Measurements from ENCODE around the gene NLGN4Y.

NLGN4Y gene

GRCh38 chrY:14524272-14525231, at the start of gene NLGN4Y:
Gene NLGN4Y (plus strand): TSS chrY:14524529. CDS start chrY:14622120, 97,591 bp downstream.
- DNase-seq (ENCODE audit: low spot score) = no peak

DNA sequence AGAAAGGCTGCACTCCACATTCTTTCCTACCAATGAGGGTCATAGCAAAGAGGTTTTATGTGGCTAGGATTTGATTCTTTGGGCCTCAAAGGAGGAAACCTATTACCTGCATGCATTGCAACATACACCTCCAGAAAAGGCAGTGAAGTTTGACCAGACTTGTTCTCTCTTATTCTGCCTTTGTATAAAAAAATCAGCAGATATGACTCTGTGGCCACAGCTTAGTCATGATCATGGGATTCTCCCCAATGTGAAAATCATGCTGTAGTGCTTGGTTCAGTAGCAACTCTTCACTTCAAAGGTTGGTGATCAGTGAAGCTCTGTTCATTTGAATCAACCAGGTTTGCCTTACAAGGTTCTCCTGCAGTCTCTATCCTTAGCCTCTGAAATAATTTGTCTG, 38.4 kb upstream of the NLGN4Y start:
- DNase-seq (ENCODE audit: low spot score) = no peak

GRCh38 chrY:14490226-14490625, 34.1 kb upstream of the NLGN4Y start:
- no peak for DNase-seq (ENCODE audit: low spot score)

- DNase-seq (ENCODE audit: low spot score) = no peak
Observed at GRCh38 chrY:14498071-14498470, 26.3 kb upstream of the NLGN4Y start.

DNA sequence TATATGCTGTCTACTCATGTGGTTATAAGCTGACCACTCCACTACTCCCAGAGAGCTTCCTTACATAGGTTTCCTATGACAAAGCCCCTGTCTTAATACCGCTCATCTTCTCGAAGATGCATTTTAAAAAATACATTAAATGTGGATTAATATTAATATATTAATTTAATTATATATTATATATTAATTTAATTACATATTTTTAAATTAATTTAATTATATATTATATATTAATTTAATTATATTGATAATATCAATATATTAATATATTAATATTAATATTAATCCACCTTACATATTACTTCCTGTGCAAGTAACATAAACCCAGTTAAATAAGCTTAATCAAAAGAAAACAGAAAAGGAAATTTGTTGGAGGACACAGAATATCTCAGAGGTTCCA, 19.7 kb upstream of the NLGN4Y start:
- no peak for DNase-seq (ENCODE audit: low spot score)

GRCh38 chrY:14522379-14522950, 1.9 kb upstream of the NLGN4Y start:
- no peak for DNase-seq (ENCODE audit: low spot score)

DNA sequence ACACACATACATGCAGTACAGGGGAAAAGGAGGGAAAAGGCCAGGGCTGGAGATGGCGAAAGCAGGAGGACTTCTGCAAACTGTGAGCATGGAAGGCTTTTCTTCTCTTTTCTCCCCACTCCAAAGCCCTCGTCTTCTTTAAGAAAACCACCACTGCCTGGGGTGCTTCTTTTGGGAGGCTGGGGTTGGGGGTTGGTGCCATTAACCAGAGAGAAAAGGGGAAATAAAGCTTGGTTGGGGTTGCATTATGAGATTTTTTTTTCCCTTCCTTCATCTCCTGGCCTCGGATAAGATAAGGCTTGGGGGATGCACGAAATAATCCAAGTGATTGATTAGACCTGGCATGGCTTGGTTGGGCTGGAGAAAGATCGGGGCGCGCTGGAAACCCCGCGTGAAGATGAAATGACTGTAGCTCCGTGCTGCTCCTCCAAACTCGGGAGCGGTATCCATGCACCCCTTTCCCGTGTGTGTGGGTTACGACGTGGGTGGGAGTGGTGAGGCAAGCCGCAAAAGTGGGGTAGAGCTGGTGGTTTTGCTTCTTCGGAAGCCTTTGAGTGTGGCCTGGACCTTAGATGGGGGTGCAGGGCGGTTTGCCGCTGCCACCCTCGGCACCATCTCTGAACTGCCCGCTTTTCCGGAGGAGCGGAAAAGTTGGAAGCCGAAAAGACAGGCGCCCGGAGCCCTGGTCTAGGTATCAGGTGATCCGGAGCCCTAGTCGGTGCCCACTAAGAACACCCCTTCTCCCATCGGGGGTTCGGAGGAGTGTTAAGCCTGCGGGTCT, 648 bp upstream of the NLGN4Y start:
- DNase-seq (ENCODE audit: low spot score) = no peak

DNA sequence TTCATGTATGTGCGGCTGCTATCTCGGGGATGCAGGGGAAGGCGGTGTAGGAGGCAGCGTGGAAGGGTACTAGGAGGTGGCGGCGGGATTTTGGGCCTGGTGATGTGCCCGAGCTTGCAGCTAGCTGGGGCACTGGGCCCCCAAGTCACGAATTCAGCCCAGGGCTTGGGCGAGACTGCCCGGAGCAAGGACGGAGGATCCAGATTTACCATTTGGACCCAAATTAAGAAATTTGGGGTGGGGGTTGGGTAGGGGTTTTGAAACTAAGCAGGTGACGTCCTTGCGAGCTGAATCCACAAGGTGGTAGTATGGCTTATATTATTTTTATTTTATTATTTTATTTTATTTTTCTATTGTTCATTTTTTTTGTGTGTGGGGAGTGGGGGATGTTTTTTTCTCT, 986 bp downstream of the NLGN4Y start:
- DNase-seq (ENCODE audit: low spot score) = no peak

GRCh38 chrY:14528361-14528760, 4.0 kb downstream of the NLGN4Y start:
- no peak for DNase-seq (ENCODE audit: low spot score)

GRCh38 chrY:14536703-14537102, 12.4 kb downstream of the NLGN4Y start:
- no peak for DNase-seq (ENCODE audit: low spot score)

DNA sequence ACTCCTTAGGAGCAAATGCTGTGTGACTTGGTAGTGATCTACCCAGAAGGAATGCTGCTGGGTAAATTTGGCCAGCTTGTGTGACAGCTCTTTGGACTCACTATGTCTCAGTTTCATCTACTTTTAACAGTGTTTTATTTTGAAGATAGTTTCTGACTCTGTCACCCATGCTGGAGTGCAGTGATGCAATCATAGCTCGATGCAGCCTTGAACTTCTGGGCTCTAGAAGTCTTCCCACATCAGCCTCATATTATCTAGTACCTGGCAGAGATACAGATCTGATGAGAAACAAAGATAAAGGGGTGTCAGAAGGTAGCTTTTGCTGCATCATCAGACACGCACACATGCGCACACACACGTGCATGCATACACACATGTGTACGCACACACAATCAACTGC, 19.2 kb downstream of the NLGN4Y start:
- no peak for DNase-seq (ENCODE audit: low spot score)

DNA sequence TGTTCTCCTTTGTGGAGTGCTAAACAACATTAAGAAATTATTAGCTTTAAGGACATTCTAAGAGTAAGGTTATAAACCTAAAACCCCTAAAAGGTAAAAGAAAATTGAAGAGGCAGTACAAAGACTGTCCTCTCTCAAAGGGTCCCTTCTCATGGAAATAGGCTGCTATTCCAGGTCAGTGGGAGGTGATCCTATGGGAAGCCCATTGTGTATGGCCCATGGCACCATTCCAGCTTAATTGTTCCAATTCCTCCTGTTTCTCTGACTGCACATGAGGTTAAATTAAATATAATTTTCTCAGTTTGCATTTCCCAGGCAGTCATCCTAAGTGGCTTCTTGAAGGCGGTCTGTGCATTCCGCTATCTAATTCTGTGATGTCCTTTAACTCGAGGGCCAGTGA, 57.0 kb downstream of the NLGN4Y start:
- no peak for DNase-seq (ENCODE audit: low spot score)

DNA sequence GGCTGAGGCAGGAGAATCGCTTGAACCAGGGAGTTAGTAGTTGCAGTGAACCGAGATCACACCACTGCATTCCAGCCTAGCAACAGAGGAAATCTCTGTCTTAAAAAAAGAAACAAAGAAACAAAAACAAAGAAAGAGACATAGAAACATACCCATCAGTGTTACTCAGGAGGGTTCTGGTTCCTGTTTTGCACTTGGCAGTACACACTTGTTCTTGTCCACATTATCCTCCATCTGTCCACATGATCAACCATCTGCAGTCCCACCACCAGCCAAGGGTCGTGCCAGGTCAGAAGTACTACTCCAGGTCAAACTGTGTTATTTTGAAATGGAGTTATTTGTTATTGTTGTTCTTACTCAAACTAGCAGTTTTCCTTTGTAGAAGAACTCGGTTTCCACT, 62.4 kb downstream of the NLGN4Y start:
- no peak for DNase-seq (ENCODE audit: low spot score)

DNA sequence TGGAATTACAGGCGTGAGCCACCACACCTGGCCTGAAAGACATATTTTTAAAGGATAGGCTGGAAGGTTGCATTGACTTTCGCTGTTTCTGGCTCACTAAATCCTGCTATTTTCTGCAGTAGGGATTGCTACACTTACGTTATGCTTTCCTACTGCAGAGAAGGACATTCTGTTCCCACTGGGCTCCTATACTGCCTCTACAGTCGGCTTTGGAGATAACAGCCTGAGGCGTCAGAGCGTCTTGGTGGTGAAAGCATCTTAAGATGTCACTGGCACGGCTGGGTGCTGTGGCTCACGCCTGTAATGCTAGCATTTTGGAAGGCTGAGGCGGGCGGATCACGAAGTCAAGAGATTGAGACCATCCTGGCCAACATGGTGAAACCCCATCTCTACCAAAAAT, 77.0 kb downstream of the NLGN4Y start:
- no peak for DNase-seq (ENCODE audit: low spot score)

GRCh38 chrY:14617625-14618024, 93.3 kb downstream of the NLGN4Y start:
- DNase-seq (ENCODE audit: low spot score) = no peak

GRCh38 chrY:14618513-14618912, 94.2 kb downstream of the NLGN4Y start:
- DNase-seq (ENCODE audit: low spot score) = no peak

DNA sequence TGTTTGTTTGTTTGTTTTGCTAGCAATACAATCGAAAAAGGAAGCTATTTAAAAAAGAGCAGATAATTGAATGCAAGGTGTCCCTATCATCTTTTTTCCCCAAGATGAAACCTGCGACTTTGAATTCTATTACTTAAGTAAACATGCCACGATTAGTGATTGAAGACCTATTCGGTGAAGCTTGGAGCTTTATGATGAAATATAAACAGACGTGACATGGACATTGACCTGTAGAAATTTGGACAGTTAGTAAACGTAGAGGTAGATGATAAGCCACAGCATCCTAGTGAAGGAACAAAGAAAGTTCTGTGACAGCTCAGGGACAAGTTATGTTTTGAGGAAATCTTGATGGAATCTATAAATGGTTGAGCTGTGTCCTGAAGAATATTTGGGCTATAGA, 103.9 kb downstream of the NLGN4Y start:
- no peak for DNase-seq (ENCODE audit: low spot score)

GRCh38 chrY:14631676-14632075, 107.3 kb downstream of the NLGN4Y start:
- no peak for DNase-seq (ENCODE audit: low spot score)

GRCh38 chrY:14633718-14634117, 109.4 kb downstream of the NLGN4Y start:
- DNase-seq (ENCODE audit: low spot score) = no peak

- no peak for DNase-seq (ENCODE audit: low spot score)
Observed at GRCh38 chrY:14634954-14635353, 110.6 kb downstream of the NLGN4Y start.

DNA sequence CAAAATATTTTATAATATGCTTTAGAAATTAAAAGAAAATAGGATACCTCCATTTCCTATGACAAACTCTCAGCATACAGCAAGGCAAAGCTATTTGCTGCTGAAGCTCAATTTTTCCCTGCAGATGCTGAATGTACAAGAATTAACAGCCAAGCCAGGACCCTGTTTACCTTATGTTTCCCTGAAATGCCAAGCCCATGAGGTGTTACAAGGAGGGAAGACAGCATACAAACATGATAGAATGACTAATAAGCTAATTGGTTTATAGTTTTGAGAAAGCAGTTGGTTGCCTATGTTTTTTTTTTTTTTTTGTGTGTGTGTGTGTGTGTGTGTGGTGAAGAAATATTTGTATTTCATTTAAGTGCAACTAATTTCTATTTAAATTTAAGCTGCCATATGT, 113.2 kb downstream of the NLGN4Y start:
- no peak for DNase-seq (ENCODE audit: low spot score)

- no peak for DNase-seq (ENCODE audit: low spot score)
Observed at GRCh38 chrY:14641853-14642252, 117.5 kb downstream of the NLGN4Y start.

All from CD4-positive, alpha-beta T cell treated with Interleukin-2 at 100 ng/mL for 4 hours (primary cell).